Measurements from ENCODE around the gene SERPINA4. TPM values are rescaled to one million over a fixed set of nuclear protein-coding genes. Genes with fewer than 3 reads are reported as not detected.

SERPINA4 gene
- total and polyA plus RNA-seq, 2 of the 13 experiments (the other 11 are each of a cell fraction or from before 2014, with no cell fraction given), result 39.1 to 57.8 TPM

- TF ChIP-seq SMARCE1 (IDR thresholded peaks at IDR 0.05; ENCODE audit: borderline replicate concordance) (no peak), ZBTB3 (CRISPR knock-in tag; IDR thresholded peaks at IDR 0.05; ENCODE audit: borderline replicate concordance, low read depth) (peak; percentile 100), ZXDC (CRISPR knock-in tag; IDR thresholded peaks at IDR 0.05) (0 out of 2 replicates have a peak, but pooled peaks have one; percentile 26), THAP11 (CRISPR knock-in tag; IDR thresholded peaks at IDR 0.05) (peak; percentile 51), ZNF446 (CRISPR knock-in tag; IDR thresholded peaks at IDR 0.05) (no peak), RAD21 (CRISPR knock-in tag; IDR thresholded peaks at IDR 0.05) (peak; percentile 49), E2F1 (CRISPR knock-in tag; IDR thresholded peaks at IDR 0.05) (peak; percentile 64; the same call in 1 of the 2 replicates), PAWR (CRISPR knock-in tag; IDR thresholded peaks at IDR 0.05; ENCODE audit: borderline replicate concordance) (no peak), ATF7-NPFF (CRISPR knock-in tag; IDR thresholded peaks at IDR 0.05; ENCODE audit: low read depth) (peak; percentile 66), KDM2A (CRISPR knock-in tag; IDR thresholded peaks at IDR 0.05; ENCODE audit: borderline replicate concordance, low read depth) (peak; percentile 81), ZNF577 (CRISPR knock-in tag; IDR thresholded peaks at IDR 0.05; ENCODE audit: borderline replicate concordance, low read depth) (no peak), ZNF605 (CRISPR knock-in tag; IDR thresholded peaks at IDR 0.05) (peak; percentile 87; the same call in 1 of the 2 replicates), JUN (CRISPR knock-in tag; IDR thresholded peaks at IDR 0.05) (peak; percentile 95), GATAD2A (CRISPR knock-in tag; IDR thresholded peaks at IDR 0.05) (peak; percentile 91), MLX (CRISPR knock-in tag; IDR thresholded peaks at IDR 0.05) (peak; percentile 85), CHCHD3 (CRISPR knock-in tag; IDR thresholded peaks at IDR 0.05) (no peak), MLXIP (CRISPR knock-in tag; IDR thresholded peaks at IDR 0.05; ENCODE audit: borderline replicate concordance) (peak; percentile 4; the same call in 1 of the 2 replicates), NFATC3 (CRISPR knock-in tag; IDR thresholded peaks at IDR 0.05) (no peak; the same call in 1 of the 2 replicates), RFX3 (CRISPR knock-in tag; IDR thresholded peaks at IDR 0.05) (no peak), ZMYM3 (CRISPR knock-in tag; IDR thresholded peaks at IDR 0.05) (peak; percentile 56), BHLHE40 (IDR thresholded peaks at IDR 0.05; ENCODE audit: low read length) (peak; percentile 55)
Observed at GRCh38 chr14:94598816-94599655, 37.8 kb downstream of the SERPINA4 start (continued).

Data from HepG2 (cell line).